ENCODE results near the gene KCNIP4.

GRCh38 chr4:21130606-21131005 is 818.0 kb downstream of the KCNIP4 start:
- TF ChIP-seq CTCF (IDR thresholded peaks at IDR 0.05) (no peak), EZH2 (IDR thresholded peaks at IDR 0.05) (no peak), EZH2phosphoT487 (IDR thresholded peaks at IDR 0.05) (no peak)
